ENCODE measurements around the gene RAD51D. TPM values are rescaled to one million over a fixed set of nuclear protein-coding genes. Genes with fewer than 3 reads are reported as not detected.

RAD51D gene
- total RNA-seq, 4 donors from 2014 or later = 2.8 to 5.9 (median 3.8) TPM

DNA sequence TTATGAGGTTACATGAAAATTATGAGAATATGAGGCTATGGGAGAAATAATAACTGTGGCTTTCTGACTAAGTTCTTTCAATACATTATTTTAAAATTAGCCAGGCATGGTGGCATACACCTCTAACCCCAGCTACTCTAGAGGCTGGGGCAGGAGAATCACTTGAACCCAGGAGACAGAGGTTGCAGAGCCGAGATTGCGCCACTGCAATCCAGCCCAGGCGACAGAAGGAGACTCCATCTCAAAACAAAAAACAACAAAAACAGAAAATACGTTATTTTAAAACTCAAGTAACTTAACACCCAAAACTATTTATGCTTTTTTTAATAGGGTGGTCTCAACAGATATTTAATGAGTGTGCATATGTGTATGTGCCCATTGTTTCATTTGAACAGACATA lies 53.8 kb downstream of the RAD51D start:
- DNase-seq (ENCODE audit: low spot score in 2 of 2) = no peak
- TF ChIP-seq, protein P1, sequence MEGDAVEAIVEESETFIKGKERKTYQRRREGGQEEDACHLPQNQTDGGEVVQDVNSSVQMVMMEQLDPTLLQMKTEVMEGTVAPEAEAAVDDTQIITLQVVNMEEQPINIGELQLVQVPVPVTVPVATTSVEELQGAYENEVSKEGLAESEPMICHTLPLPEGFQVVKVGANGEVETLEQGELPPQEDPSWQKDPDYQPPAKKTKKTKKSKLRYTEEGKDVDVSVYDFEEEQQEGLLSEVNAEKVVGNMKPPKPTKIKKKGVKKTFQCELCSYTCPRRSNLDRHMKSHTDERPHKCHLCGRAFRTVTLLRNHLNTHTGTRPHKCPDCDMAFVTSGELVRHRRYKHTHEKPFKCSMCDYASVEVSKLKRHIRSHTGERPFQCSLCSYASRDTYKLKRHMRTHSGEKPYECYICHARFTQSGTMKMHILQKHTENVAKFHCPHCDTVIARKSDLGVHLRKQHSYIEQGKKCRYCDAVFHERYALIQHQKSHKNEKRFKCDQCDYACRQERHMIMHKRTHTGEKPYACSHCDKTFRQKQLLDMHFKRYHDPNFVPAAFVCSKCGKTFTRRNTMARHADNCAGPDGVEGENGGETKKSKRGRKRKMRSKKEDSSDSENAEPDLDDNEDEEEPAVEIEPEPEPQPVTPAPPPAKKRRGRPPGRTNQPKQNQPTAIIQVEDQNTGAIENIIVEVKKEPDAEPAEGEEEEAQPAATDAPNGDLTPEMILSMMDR (IDR thresholded peaks at IDR 0.05) = no peak
- TF ChIP-seq POLR2A (IDR thresholded peaks at IDR 0.05) = no peak
- 98% methylated on average over 4 of the region's 4 CpGs for WGBS, 2 donors
- H3K4me3 ChIP-seq (ENCODE audit: low read depth, poor library complexity, severe bottlenecking) = no peak overlapping the region
- intact Hi-C loops (cut with DNase I; ENCODE audit: low total_unique reads) = no loop called here

DNA sequence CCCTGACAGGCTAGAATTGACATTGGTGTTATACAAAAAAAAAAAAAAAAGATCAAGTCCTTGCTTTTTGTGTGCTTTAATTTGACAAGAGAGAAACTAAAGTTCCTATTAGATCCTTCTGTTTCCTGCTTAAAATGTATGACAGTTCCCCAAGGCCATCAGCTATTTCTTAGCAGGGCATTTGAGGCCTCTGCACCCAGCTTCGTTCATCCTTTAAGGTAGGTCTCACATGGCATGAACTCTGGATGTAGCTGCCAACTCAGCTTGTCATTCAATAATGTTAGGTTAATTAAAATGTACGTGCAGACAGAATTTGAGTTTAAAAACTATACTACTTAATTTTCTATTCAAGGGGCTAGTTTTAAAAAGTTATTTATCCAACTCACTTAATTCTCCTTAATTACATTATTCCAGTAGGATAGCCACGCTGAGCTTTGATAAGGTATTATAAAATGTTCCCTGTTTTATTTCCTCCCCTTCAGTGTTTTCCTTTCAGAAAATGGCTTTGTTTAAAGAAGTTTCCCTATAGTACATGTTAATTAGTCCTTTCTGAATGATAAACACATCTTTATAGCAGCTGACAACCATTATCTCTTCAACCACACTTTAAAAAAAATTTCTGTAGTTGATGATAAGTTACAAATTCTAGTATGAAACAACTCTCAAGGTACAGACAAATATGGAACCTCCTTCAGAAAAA lies 55.0 kb downstream of the RAD51D start:
- H3K4me3 ChIP-seq (ENCODE audit: low read depth, poor library complexity, severe bottlenecking) = no peak overlapping the region
- DNase-seq (ENCODE audit: low spot score in 2 of 2) = no peak
- TF ChIP-seq, protein P1 (IDR thresholded peaks at IDR 0.05) = no peak
- no peak for TF ChIP-seq POLR2A (IDR thresholded peaks at IDR 0.05)
- 63 to 66% methylated on average over 3 of the region's 3 CpGs for WGBS, 2 donors
- intact Hi-C loops (cut with DNase I; ENCODE audit: low total_unique reads) = no loop called here

DNA sequence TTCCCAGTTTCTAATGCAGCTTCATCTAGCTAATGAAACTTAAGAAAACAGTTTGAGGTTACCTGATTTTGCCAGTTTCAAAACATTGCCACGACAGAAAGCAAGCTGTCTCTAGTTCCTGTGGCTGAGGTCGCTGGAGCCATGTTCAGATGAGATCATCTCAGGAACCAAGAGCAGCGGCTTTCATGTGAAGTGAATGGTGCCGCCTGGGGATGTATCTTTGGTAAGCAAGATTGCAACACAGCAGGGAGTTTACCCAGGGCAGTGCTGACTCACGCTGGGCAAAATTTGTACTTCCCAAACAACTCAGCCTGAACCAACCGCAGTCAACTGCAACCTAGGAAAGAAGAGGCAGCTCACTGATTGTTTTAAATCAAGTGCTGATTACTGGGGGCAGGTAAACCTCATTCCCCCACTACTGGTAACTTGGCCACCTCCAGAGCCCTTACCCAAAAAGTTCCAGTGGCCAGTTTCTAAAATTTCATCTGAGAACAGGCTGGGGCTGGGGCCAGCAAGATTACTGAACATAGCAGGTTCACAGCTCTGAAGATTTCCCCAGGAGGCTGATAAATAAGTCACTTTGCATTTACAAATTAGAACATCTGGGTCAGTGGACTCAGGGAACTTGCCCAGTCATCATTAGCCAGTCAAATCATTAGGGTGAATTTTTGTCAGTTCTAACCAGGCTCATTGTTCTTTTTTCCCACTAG lies 56.0 kb downstream of the RAD51D start, which contains the start of gene RFFL:
Gene RFFL (minus strand): TSS at position 194 of the 710 bp plus-strand sequence. CDS start 37,154 bp downstream, outside the sequence.
- 4 to 14% methylated on average over 6 of the region's 6 CpGs for WGBS, 2 donors
- intact Hi-C loops (cut with DNase I; ENCODE audit: low total_unique reads) = no loop called here
- no peak within 1 kb of the TSS for H3K4me3 ChIP-seq (ENCODE audit: low read depth, poor library complexity, severe bottlenecking)

DNA sequence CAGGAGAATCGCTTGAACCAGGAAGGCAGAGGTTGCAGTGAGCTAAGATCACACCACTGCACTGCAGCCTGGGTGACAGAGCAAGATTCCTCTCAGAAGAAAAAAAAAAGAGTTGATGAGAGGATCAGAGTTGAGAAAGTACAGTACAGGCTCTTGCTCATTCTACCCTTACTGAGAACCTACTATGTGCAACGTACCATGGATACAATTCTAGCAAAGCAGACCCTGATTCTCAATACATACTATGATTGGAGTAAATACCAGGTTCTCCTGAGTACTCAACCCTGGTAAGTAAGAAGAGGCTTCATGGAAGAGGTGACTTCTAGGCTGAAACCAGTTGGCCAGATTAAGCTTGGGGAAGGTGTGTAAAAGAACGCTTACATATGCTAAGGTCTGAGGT lies 57.4 kb downstream of the RAD51D start:
- TF ChIP-seq POLR2A (IDR thresholded peaks at IDR 0.05) = no peak
- TF ChIP-seq, protein P1 (IDR thresholded peaks at IDR 0.05) = no peak
- no peak overlapping the region for H3K4me3 ChIP-seq (ENCODE audit: low read depth, poor library complexity, severe bottlenecking)
- intact Hi-C loops (cut with DNase I; ENCODE audit: low total_unique reads) = no loop called here
- 93 to 97% methylated on average over 3 of the region's 3 CpGs for WGBS, 2 donors
- no peak for DNase-seq (ENCODE audit: low spot score in 2 of 2)

More for the DNA sequence above, 56.0 kb downstream of the RAD51D start, which contains the start of gene RFFL:
- peak; percentile 96 to 97 for DNase-seq (ENCODE audit: low spot score in 2 of 2)
- no peak for TF ChIP-seq POLR2A (IDR thresholded peaks at IDR 0.05)
- TF ChIP-seq, protein P1 (IDR thresholded peaks at IDR 0.05) = no peak

DNA sequence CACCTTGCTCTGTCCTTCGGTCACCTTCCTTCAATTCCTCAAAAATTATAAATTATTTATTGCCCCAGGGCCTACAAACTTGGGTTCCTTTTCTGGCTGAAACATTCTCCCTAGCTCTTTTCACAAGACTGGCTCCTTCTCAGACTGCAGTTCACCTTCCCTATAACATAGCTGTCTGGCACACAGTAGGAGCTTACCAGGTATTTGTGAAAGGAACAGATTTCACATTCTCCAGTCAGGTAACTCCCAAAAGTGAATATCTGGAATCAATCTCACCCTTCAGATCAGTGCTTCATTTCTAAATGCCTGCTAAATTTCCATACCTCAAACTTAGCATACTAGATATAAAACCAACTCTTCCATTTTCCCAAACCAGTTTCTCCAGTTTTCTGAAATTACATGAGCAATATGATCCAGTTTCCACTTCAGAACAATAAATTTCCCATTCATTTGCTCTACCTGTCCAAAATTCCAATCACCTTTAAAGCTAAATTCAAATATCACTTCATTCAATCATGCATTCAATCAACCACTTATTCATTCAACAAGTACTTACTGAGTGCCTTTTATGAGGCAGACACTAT lies 62.2 kb downstream of the RAD51D start:
- WGBS, 2 donors = 48 to 63% methylated on average over 1 of the region's 1 CpG
- no peak for DNase-seq (ENCODE audit: low spot score in 2 of 2)
- intact Hi-C loops (cut with DNase I; ENCODE audit: low total_unique reads) = no loop called here
- TF ChIP-seq POLR2A (IDR thresholded peaks at IDR 0.05) = no peak
- TF ChIP-seq, protein P1 (IDR thresholded peaks at IDR 0.05) = no peak
- H3K4me3 ChIP-seq (ENCODE audit: low read depth, poor library complexity, severe bottlenecking) = no peak overlapping the region
